ENCODE measurements around the gene EPHA8. TPM values are rescaled to one million over a fixed set of nuclear protein-coding genes. Genes with fewer than 3 reads are reported as not detected.

The EPHA8 gene
- total RNA-seq, 4 donors from 2014 or later = 0.17 TPM; not detected in 3

- TF ChIP-seq, protein P1, sequence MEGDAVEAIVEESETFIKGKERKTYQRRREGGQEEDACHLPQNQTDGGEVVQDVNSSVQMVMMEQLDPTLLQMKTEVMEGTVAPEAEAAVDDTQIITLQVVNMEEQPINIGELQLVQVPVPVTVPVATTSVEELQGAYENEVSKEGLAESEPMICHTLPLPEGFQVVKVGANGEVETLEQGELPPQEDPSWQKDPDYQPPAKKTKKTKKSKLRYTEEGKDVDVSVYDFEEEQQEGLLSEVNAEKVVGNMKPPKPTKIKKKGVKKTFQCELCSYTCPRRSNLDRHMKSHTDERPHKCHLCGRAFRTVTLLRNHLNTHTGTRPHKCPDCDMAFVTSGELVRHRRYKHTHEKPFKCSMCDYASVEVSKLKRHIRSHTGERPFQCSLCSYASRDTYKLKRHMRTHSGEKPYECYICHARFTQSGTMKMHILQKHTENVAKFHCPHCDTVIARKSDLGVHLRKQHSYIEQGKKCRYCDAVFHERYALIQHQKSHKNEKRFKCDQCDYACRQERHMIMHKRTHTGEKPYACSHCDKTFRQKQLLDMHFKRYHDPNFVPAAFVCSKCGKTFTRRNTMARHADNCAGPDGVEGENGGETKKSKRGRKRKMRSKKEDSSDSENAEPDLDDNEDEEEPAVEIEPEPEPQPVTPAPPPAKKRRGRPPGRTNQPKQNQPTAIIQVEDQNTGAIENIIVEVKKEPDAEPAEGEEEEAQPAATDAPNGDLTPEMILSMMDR (IDR thresholded peaks at IDR 0.05; ENCODE audit: low read depth) = no peak
Observed at GRCh38 chr1:22619798-22620197, 56.5 kb downstream of the EPHA8 start.

- TF ChIP-seq, protein P1 (IDR thresholded peaks at IDR 0.05; ENCODE audit: low read depth) = no peak
Observed at GRCh38 chr1:22621761-22622160, 58.5 kb downstream of the EPHA8 start.

DNA sequence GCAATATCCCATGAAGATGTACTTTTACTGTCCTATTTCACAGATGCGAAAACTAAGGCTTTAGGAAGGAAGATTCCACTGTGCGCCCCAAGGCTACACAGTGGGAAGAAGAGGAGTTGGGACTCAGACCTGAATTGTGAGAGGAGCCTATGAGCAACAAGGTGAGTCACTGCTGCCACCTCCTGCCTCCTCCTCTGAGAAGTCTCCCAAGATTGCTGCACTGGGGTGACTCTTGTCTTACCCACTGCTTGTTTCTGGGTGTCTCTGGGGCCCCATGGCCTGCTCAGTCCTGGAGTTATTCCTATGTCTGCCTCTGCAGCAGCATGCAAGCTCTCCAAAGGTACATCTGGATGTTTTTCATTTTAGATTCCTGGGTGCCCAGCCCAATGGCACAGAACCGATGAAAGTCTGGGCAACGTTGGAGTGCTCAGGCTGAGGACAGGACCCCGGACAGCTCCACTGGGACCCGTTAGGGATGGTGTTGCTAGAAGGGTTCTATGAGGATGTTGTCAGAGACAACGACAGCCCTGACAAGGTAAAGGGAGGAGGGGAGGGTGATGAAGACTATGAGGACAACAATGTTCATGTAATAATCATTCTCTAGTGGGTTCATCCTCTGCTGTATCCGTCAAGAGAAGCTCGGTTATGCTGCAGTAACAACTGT lies 62.1 kb downstream of the EPHA8 start:
- TF ChIP-seq, protein P1 (IDR thresholded peaks at IDR 0.05; ENCODE audit: low read depth) = no peak

DNA sequence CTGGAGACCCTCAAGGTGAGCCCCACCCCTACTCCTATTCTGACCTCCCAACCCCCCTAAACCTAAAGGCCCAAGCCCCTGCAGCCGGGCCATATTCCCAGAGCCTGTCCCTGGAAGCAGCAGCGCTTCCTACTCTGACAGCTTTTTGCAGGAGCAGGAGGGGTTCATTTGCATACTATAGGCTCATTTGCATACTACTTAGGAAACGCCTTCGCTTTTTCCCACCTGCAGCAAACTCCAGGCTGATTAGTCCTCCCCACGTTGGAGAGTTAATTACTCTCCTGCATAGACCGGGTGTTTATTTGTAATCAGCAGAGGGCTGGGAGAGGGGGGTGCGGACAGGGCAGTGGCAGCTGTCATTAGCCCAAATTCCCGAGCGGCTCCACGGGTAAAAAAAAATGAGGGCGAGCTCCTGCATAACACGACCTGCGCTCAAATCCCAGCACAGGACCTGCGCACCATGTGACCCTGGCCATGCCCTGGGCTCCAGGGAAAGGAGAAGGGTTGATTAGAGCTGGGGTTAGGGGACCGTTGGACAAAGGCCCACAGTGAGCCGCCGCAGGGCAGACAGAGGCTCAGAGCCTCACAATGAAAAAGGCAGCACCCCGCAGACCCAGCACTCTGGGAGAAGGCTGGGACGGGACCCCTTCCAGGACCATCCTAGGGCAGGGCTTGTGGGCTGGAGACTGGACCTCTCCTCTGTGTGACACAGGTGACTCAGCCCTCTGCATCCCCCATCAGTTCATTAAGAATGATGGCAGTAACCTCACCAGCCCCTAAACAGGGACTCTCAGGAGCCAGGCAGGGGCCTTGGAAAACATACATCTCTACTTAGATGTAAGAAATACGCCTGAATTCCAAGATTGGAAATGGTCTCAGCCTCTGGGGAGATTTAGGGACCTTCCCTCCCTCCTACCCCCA lies 63.2 kb downstream of the EPHA8 start:
- TF ChIP-seq, protein P1 (IDR thresholded peaks at IDR 0.05; ENCODE audit: low read depth) = no peak

DNA sequence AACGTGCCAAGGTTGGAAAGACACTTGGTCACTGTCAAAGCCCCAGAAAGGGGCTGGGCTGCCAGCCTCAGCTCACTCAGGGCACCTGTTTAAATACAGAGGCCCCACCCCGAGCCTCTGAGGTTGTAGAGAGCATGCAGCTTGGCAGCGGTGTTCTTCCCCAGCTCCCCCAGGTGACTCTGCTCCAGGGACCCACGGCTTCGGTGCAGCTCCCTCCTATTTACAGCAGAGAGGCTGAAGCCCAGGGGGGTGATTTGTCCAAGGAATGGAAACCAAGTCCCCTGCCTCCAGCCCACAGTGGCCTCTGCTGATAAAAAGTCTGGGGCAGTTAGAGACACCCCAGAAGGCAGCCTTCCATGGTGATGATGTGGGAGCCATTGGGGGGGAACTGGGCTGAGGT lies 64.0 kb downstream of the EPHA8 start:
- TF ChIP-seq, protein P1 (IDR thresholded peaks at IDR 0.05; ENCODE audit: low read depth) = no peak

DNA sequence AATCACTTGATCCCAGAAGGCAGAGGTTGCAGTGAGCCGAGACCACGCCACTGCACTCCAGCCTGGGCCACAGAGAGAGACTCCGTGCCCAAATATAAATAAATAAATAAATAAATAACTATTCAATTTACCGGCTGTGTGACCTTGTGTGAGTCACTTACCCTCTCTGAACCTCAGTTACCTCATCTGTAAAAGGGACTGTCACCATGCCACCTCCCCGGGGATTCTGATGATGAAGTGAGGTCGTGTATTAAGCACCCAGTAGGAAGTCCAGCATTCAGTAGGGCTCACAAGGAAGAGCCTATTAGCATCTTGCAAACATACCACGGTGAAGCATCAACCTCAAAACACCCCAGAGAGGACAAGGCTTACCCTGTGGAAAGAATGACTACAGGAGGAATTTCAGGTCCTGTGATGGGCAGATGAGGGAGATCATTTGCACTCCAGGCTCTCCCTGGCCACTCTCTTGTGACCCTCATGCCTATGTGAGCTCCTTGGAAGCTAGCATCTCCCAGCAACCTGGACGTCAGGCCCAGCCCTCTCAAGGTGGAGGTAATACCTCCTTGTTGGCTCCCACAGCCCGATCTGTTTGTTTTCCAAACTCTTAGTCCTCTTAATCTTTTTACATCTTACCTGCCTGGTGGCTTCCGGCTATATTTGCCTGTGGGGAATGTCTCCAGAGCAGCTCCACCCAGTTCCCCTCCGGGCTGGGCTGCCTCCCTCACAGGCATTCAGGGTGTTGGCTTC lies 65.6 kb downstream of the EPHA8 start:
- TF ChIP-seq, protein P1 (IDR thresholded peaks at IDR 0.05; ENCODE audit: low read depth) = no peak

DNA sequence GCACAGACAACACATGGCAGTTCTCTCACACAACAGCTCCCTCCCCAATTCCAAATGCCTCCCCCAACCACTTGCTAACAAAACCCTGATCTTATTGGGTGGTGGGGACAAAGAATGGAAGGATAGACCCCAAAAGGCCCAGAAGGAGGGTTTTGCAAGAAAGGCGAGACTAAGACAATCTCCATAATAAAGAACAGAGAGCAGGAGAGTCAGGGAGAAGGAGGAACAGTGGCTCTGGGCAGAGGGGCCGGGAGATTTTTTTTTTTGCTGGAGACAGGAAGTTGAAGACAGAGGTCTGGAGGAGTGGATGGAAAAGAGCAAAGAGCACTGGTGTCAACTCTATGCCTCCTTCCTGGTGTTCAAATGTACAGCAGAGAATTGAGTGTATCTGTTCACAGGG lies 66.6 kb downstream of the EPHA8 start:
- TF ChIP-seq, protein P1 (IDR thresholded peaks at IDR 0.05; ENCODE audit: low read depth) = no peak

Measured in subcutaneous adipose tissue (tissue), 4 donors.